GM06990 (cell line): Measurements from ENCODE around the gene RASA3.

Source experiments
- DNase-seq: peaks from one replicate; pipeline ENCODE4 v3.0.0-alpha.2; 2011; ENCODE audit not compliant: insufficient read length; ENCODE audit errors: extremely low read depth
- H3K27me3 ChIP-seq: replicated peaks from 2 replicates; pipeline ENCODE4 v1.6.0; 2011; ENCODE audit warnings: low read length; ENCODE audit not compliant: control insufficient read depth, insufficient read depth
- H3K36me3 ChIP-seq: 2 replicates; pipeline ENCODE4 v1.5.1; 2011; ENCODE audit warnings: low read length; ENCODE audit not compliant: control insufficient read depth, insufficient read depth
- H3K4me3 ChIP-seq: replicated peaks from 2 replicates; pipeline ENCODE4 v1.5.1; 2011; ENCODE audit warnings: low read depth, mild to moderate bottlenecking, control low read depth, low read length
- TF ChIP-seq, protein P1 (sequence below): IDR thresholded peaks from 2 replicates; pipeline ENCODE4 v1.5.1; 2011; ENCODE audit warnings: low read length, control low read depth, mild to moderate bottlenecking, inconsistent platforms; ENCODE audit not compliant: insufficient read depth, poor library complexity, severe bottlenecking

The RASA3 gene

DNA sequence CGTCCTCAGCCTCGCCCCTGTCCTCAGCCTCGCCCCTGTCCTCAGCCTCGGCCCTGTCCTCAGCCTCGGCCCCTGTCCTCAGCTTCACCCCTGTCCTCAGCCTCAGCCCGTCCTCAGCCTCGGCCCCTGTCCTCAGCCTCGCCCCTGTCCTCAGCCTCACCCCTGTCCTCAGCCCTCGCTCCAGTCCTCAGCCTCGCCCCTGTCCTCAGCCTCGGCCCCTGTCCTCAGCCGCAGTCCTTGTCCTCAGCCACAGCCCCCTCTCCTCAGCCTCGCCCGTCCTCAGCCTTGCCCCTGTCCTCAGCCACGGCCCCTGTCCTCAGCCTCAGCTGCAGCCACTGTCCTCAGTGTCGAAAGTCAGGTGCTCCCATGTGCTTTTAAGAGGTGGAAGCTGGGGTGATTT is 169.0 kb downstream of the RASA3 start:
- no peaks in the 10 kb centered on the region for H3K36me3 ChIP-seq
- TF ChIP-seq, protein P1, sequence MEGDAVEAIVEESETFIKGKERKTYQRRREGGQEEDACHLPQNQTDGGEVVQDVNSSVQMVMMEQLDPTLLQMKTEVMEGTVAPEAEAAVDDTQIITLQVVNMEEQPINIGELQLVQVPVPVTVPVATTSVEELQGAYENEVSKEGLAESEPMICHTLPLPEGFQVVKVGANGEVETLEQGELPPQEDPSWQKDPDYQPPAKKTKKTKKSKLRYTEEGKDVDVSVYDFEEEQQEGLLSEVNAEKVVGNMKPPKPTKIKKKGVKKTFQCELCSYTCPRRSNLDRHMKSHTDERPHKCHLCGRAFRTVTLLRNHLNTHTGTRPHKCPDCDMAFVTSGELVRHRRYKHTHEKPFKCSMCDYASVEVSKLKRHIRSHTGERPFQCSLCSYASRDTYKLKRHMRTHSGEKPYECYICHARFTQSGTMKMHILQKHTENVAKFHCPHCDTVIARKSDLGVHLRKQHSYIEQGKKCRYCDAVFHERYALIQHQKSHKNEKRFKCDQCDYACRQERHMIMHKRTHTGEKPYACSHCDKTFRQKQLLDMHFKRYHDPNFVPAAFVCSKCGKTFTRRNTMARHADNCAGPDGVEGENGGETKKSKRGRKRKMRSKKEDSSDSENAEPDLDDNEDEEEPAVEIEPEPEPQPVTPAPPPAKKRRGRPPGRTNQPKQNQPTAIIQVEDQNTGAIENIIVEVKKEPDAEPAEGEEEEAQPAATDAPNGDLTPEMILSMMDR: no peak
- no peak overlapping the region for H3K4me3 ChIP-seq
- no peaks in the 10 kb centered on the region for H3K27me3 ChIP-seq
- no peak for DNase-seq

DNA sequence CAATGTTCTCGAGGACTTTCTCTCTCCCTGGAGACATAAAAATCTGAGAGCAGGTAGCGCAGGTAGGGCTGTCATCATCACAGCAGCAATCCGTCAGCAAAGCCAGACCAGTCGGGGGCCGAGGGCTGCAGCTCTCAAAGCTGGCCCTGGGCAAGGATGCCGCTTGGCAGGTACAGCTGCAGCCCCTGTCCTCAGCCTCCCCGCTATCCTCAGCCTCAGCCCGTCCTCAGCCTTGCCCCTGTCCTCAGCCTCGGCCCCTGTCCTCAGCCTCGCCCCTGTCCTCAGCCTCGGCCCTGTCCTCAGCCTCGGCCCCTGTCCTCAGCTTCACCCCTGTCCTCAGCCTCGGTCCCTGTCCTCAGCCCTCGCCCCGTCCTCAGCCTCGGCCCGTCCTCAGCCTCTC is 169.4 kb downstream of the RASA3 start:
- H3K4me3 ChIP-seq: no peak overlapping the region
- TF ChIP-seq, protein P1: no peak
- DNase-seq: no peak
- no peaks in the 10 kb centered on the region for H3K27me3 ChIP-seq
- H3K36me3 ChIP-seq: no peaks in the 10 kb centered on the region

DNA sequence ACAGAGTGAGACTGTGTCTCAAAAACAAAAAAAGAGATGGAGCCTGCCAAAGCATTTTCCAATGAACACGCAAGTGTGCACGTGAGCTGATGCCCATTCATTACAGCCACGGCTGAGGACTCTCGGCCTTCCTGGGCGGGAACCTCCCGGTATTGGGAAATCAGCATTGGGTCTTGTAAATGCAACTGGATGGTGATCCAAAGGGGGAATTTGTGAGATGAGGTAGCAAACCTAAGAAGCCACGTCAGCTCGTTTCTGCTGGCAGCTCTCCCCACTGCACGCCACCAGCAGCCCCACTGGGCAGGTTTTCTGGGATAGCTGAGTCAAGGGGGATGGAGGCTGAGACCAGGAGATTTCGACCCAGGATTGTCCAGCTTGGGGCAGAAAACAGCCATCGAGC is 170.0 kb downstream of the RASA3 start:
- TF ChIP-seq, protein P1: no peak
- no peak for DNase-seq
- Histone ChIP-seq H3K36me3 (no peaks in the 10 kb centered on the region), H3K27me3 (no peaks in the 10 kb centered on the region), H3K4me3 (no peak overlapping the region)

DNA sequence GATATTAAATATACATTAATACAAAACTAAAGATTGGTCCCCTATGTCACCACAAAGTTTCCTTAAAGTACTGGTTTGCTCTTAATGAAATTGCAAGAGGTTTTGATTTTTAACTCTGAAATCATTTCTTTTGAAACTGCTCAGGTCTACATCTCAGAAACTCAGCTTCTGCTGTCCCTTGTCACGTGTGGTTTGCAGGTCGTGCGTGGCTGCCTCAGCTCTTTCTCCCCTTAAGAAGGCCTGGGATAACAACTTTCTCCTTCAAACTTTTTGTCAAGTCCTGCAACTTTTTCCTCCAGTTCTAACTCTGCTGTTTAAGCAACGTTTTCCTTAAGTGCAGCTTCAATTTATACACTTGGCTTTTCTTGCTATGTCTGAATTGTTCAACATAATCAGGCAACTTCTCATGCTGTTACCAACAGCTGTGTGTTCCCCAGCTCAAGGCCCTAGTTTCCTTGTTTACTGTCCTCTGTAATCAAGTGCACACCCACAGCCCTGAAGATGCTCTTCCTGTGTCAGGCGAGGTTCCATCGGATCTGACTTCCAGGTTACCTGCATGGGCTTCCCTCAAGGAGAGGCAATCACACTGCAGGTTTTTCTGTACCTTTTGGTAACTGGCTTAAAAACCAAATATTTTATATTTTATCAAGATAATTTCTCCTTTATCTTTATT is 172.0 kb downstream of the RASA3 start:
- TF ChIP-seq, protein P1: no peak
- DNase-seq: no peak
- Histone ChIP-seq H3K4me3 (no peak overlapping the region), H3K36me3 (no peaks in the 10 kb centered on the region), H3K27me3 (no peaks in the 10 kb centered on the region)

DNA sequence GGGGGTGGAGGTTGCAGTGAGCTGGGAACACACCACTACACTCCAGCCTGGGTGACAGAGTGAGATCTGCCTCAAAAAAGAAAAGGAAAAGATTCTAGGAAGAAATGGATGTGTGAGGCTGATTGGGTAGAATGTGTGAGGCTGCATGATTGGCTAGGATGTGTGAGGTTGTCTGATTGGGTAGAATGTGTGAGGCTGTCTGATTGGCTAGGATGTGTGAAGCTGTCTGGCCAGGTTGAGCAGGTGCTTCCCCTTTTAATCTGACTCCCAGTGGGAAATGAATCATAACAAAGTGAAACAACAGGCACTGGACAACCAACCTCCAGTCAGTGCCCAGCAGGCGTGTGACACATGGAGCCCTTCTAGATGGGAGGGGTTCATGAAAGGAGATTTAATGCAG is 173.2 kb downstream of the RASA3 start:
- DNase-seq: no peak
- H3K4me3 ChIP-seq: no peak overlapping the region
- no peaks in the 10 kb centered on the region for H3K36me3 ChIP-seq
- no peaks in the 10 kb centered on the region for H3K27me3 ChIP-seq
- TF ChIP-seq, protein P1: no peak

DNA sequence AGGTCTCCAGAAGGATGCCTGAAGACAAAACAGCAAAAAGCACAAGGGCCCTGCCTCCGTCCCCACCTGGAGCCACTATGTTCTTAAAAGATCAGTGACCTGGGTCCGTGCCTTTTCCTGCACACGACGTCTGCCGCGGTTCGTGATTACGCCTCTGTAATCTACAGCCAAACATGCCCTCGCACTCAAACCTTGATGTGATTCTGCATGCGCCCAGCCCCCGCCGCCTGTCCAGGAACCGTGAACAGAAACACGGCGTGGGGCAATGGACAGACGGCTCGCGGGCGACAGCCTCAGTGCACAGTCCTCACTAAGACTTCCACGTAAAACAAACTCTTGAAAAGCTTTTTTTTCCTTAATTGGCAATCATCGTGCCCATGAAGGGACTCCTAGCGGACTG is 174.1 kb downstream of the RASA3 start:
- no peaks in the 10 kb centered on the region for H3K36me3 ChIP-seq
- TF ChIP-seq, protein P1: no peak
- no peaks in the 10 kb centered on the region for H3K27me3 ChIP-seq
- H3K4me3 ChIP-seq: no peak overlapping the region
- no peak for DNase-seq
